Astrocyte (in vitro differentiated cells and primary cell): ENCODE data around the gene INPP5B. TPM values are rescaled to one million over a fixed set of nuclear protein-coding genes. Genes with fewer than 3 reads are reported as not detected.

Source experiments
- DNase-seq: peaks from one replicate; pipeline ENCODE4 v3.0.0-alpha.2; 2010; ENCODE audit warnings: low read depth
- FAIRE-seq: peaks from 2 replicates; lab custom pipeline; 2011; peaks lifted over from hg19 to GRCh38; lab: Jason Lieb, UNC
- H2AFZ ChIP-seq: 2 replicates; pipeline ENCODE4 v1.6.0; 2012; ENCODE audit warnings: low read depth, low read length, inconsistent platforms
- H3K27ac ChIP-seq: 2 replicates; pipeline ENCODE4 v1.5.1; 2011; ENCODE audit warnings: low read depth, low read length, inconsistent platforms
- H3K27me3 ChIP-seq: 2 replicates; pipeline ENCODE4 v1.6.0; 2011; ENCODE audit warnings: low read length, inconsistent platforms; ENCODE audit not compliant: insufficient read depth
- H3K36me3 ChIP-seq: 2 replicates; pipeline ENCODE4 v1.5.1; 2011; ENCODE audit warnings: low read length, inconsistent platforms; ENCODE audit not compliant: insufficient read depth
- H3K4me1 ChIP-seq: 2 replicates; pipeline ENCODE4 v1.5.1; 2011; ENCODE audit warnings: low read length, inconsistent platforms; ENCODE audit not compliant: insufficient read depth
- H3K4me2 ChIP-seq: 2 replicates; pipeline ENCODE4 v1.6.0; 2012; ENCODE audit warnings: low read length, inconsistent platforms
- H3K4me3 ChIP-seq: 2 replicates; pipeline ENCODE4 v1.5.1; 2011; ENCODE audit warnings: low read depth, mild to moderate bottlenecking, low read length, inconsistent platforms; ENCODE audit not compliant: insufficient read depth
- H3K79me2 ChIP-seq: 2 replicates; pipeline ENCODE4 v1.6.0; 2012; ENCODE audit warnings: mild to moderate bottlenecking, low read length, inconsistent platforms; ENCODE audit not compliant: insufficient read depth
- H3K9ac ChIP-seq: 2 replicates; pipeline ENCODE4 v1.6.0; 2012; ENCODE audit warnings: mild to moderate bottlenecking, low read length, inconsistent platforms
- H3K9me3 ChIP-seq: 2 replicates; pipeline ENCODE4 v1.5.1; 2012; ENCODE audit warnings: low read depth, mild to moderate bottlenecking, low read length, inconsistent platforms; ENCODE audit not compliant: insufficient read depth
- H4K20me1 ChIP-seq: 2 replicates; pipeline ENCODE4 v1.6.0; 2012; ENCODE audit warnings: low read length, inconsistent platforms; ENCODE audit not compliant: insufficient read depth
- H3K27ac Mint-ChIP-seq: one replicate; pipeline ENCODE4 v1.8.0; 2021; ENCODE audit warnings: mild to moderate bottlenecking, mixed read lengths; ENCODE audit not compliant: unreplicated experiment
- H3K27me3 Mint-ChIP-seq: one replicate; pipeline ENCODE4 v1.8.0; 2021; ENCODE audit warnings: low read depth, mixed read lengths; ENCODE audit not compliant: unreplicated experiment
- H3K36me3 Mint-ChIP-seq: one replicate; pipeline ENCODE4 v1.8.0; 2021; ENCODE audit warnings: low read depth, mixed read lengths; ENCODE audit not compliant: unreplicated experiment
- H3K4me1 Mint-ChIP-seq: one replicate; pipeline ENCODE4 v1.8.0; 2021; ENCODE audit warnings: low read depth, mixed read lengths; ENCODE audit not compliant: unreplicated experiment
- H3K4me3 Mint-ChIP-seq: one replicate; pipeline ENCODE4 v1.8.0; 2021; ENCODE audit warnings: mild to moderate bottlenecking, moderate library complexity, mixed read lengths; ENCODE audit not compliant: unreplicated experiment
- H3K9me3 Mint-ChIP-seq: one replicate; pipeline ENCODE4 v1.8.0; 2021; ENCODE audit warnings: mild to moderate bottlenecking, mixed read lengths; ENCODE audit not compliant: unreplicated experiment
- CTCF ChIP-seq: IDR thresholded peaks from 2 replicates; pipeline ENCODE4 v1.5.1; 2011; ENCODE audit warnings: low read depth, mild to moderate bottlenecking, inconsistent platforms, low read length, moderate library complexity; ENCODE audit not compliant: insufficient read depth
- EZH2 ChIP-seq: IDR thresholded peaks from 2 replicates; pipeline ENCODE4 v1.6.1; 2012; ENCODE audit warnings: mild to moderate bottlenecking, low read length, inconsistent platforms; ENCODE audit not compliant: insufficient read depth
- total RNA-seq: library from RNA; stranded (reverse); gene quantifications from 2 replicates; pipeline ENCODE4 v1.2.1, GENCODE V29; 2021

Gene INPP5B
- total RNA-seq, 1 donor from 2014 or later = 19.4 TPM

- peaks cover 3% of the 10 kb centered on the region for H3K4me1 Mint-ChIP-seq
- DNase-seq = no peak
- Histone ChIP-seq H4K20me1 (peaks cover 72% of the 10 kb centered on the region), H3K79me2 (peaks cover 91% of the 10 kb centered on the region), H3K36me3 (peaks cover 7% of the 10 kb centered on the region), H3K4me3 (no peak overlapping the region), H3K9ac (no peak overlapping the region), H3K27me3 (no peaks in the 10 kb centered on the region), H3K27ac (no peak overlapping the region), H3K9me3 (no peaks in the 10 kb centered on the region), H3K4me1 (no peaks in the 10 kb centered on the region), H3K4me2 (no peak overlapping the region), H2AFZ (no peak overlapping the region)
- peaks cover 15% of the 10 kb centered on the region for H3K36me3 Mint-ChIP-seq
- H3K27ac Mint-ChIP-seq = no peak overlapping the region
- peaks cover 2% of the 10 kb centered on the region for H3K9me3 Mint-ChIP-seq
- no peak overlapping the region for H3K4me3 Mint-ChIP-seq
- H3K27me3 Mint-ChIP-seq = no peaks in the 10 kb centered on the region
- FAIRE-seq = no peak
- TF ChIP-seq CTCF (no peak), EZH2 (no peak)
These were observed 95.6 kb downstream of the INPP5B start for GRCh38 chr1:37851262-37851661.

GRCh38 chr1:37850352-37850955 is 96.4 kb downstream of the INPP5B start:
- Histone ChIP-seq H3K4me1 (no peaks in the 10 kb centered on the region), H3K79me2 (peaks cover 90% of the 10 kb centered on the region), H2AFZ (no peak overlapping the region), H3K27me3 (no peaks in the 10 kb centered on the region), H3K27ac (no peak overlapping the region), H3K4me2 (no peak overlapping the region), H3K9ac (no peak overlapping the region), H3K4me3 (no peak overlapping the region), H3K36me3 (peaks cover 7% of the 10 kb centered on the region), H4K20me1 (peaks cover 77% of the 10 kb centered on the region), H3K9me3 (no peaks in the 10 kb centered on the region)
- Mint-ChIP-seq H3K4me3 (no peak overlapping the region), H3K36me3 (peaks cover 15% of the 10 kb centered on the region), H3K4me1 (peaks cover 3% of the 10 kb centered on the region), H3K27ac (no peak overlapping the region), H3K9me3 (peaks cover 2% of the 10 kb centered on the region), H3K27me3 (no peaks in the 10 kb centered on the region)
- no peak for FAIRE-seq
- no peak for DNase-seq
- TF ChIP-seq EZH2 = no peak
- no peak for TF ChIP-seq CTCF

- Histone ChIP-seq H3K4me2 (no peak overlapping the region), H3K79me2 (peaks cover 91% of the 10 kb centered on the region), H4K20me1 (peaks cover 81% of the 10 kb centered on the region), H3K36me3 (peaks cover 7% of the 10 kb centered on the region), H3K4me1 (no peaks in the 10 kb centered on the region), H3K9me3 (no peaks in the 10 kb centered on the region), H3K9ac (no peak overlapping the region), H3K27me3 (no peaks in the 10 kb centered on the region), H3K4me3 (no peak overlapping the region), H2AFZ (no peak overlapping the region), H3K27ac (no peak overlapping the region)
- no peak for TF ChIP-seq EZH2
- TF ChIP-seq CTCF = no peak
- Mint-ChIP-seq H3K27ac (no peak overlapping the region), H3K4me1 (peaks cover 6% of the 10 kb centered on the region), H3K36me3 (peaks cover 16% of the 10 kb centered on the region), H3K4me3 (no peak overlapping the region), H3K27me3 (no peaks in the 10 kb centered on the region), H3K9me3 (peaks cover 2% of the 10 kb centered on the region)
- FAIRE-seq (no peak), DNase-seq (no peak)
These were observed 97.4 kb downstream of the INPP5B start for GRCh38 chr1:37849480-37849879.
